GM15510 (cell line): ENCODE results near the gene LPAR1.

Source experiments
- POLR2A ChIP-seq: IDR thresholded peaks from 3 replicates; pipeline ENCODE4 v1.6.1; 2011; ENCODE audit warnings: borderline replicate concordance; ENCODE audit not compliant: insufficient read length; ENCODE audit errors: extremely low read depth

LPAR1 gene

GRCh38 chr9:110936719-110937452 lies 101.4 kb downstream of the LPAR1 start:
- TF ChIP-seq POLR2A = no peak

GRCh38 chr9:110936237-110936636 lies 102.0 kb downstream of the LPAR1 start:
- no peak for TF ChIP-seq POLR2A

GRCh38 chr9:110935829-110936228 lies 102.4 kb downstream of the LPAR1 start:
- no peak for TF ChIP-seq POLR2A

GRCh38 chr9:110933350-110934001 lies 104.8 kb downstream of the LPAR1 start:
- TF ChIP-seq POLR2A = no peak

GRCh38 chr9:110932863-110933262 lies 105.4 kb downstream of the LPAR1 start:
- TF ChIP-seq POLR2A = no peak

GRCh38 chr9:110928599-110928998 lies 109.7 kb downstream of the LPAR1 start:
- TF ChIP-seq POLR2A = no peak

GRCh38 chr9:110926828-110927487 lies 111.3 kb downstream of the LPAR1 start:
- no peak for TF ChIP-seq POLR2A

- TF ChIP-seq POLR2A = no peak
These were observed 114.7 kb downstream of the LPAR1 start for GRCh38 chr9:110923601-110924000.

GRCh38 chr9:110922145-110922544 lies 116.1 kb downstream of the LPAR1 start:
- TF ChIP-seq POLR2A = no peak

GRCh38 chr9:110921705-110922104 lies 116.6 kb downstream of the LPAR1 start:
- TF ChIP-seq POLR2A = no peak

- TF ChIP-seq POLR2A = no peak
These were observed 118.7 kb downstream of the LPAR1 start for GRCh38 chr9:110919609-110920008.

- no peak for TF ChIP-seq POLR2A
These were observed 119.2 kb downstream of the LPAR1 start for GRCh38 chr9:110919050-110919435.

- TF ChIP-seq POLR2A = no peak
These were observed 119.8 kb downstream of the LPAR1 start for GRCh38 chr9:110918316-110919049.

GRCh38 chr9:110916403-110916802 lies 121.9 kb downstream of the LPAR1 start:
- TF ChIP-seq POLR2A = no peak
